K562 (cell line): ENCODE data around the gene CD72. TPM values are rescaled to one million over a fixed set of nuclear protein-coding genes. Genes with fewer than 3 reads are reported as not detected.
A peak's percentile ranks its signal among the peaks of the same experiment; 100 is the strongest.

Experiments used
- ARNT ChIP-seq, 2 experiments: fragments of 450-650 bp; IDR thresholded peaks; 2 replicates each; pipeline ENCODE4 v1.6.1; 2016; ENCODE audit warnings: mild to moderate bottlenecking in 1 of 2
- BDP1 ChIP-seq: IDR thresholded peaks from 3 replicates; pipeline ENCODE4 v1.6.1; 2011; ENCODE audit not compliant: insufficient read length, insufficient read depth
- CREM ChIP-seq: IDR thresholded peaks from 2 replicates; pipeline ENCODE4 v1.6.1; 2014; ENCODE audit warnings: antibody characterized with exemption, low read depth
- HDAC1 ChIP-seq, 2 experiments: fragments of 450-650 bp; IDR thresholded peaks; 2 replicates each; pipeline ENCODE4 v1.6.1; 2016 to 2017; ENCODE audit warnings: inconsistent platforms in 1 of 2, mild to moderate bottlenecking in 1 of 2, moderate library complexity in 1 of 2
- HMGN3 ChIP-seq: IDR thresholded peaks from 2 replicates; pipeline ENCODE4 v1.6.1; 2011; ENCODE audit warnings: borderline replicate concordance, low read depth, mild to moderate bottlenecking, mixed read lengths, low read length; ENCODE audit not compliant: insufficient read length; ENCODE audit errors: extremely low read depth
- KAT8 ChIP-seq: fragments of 450-650 bp; IDR thresholded peaks from 2 replicates; pipeline ENCODE4 v1.6.1; 2016; ENCODE audit warnings: low read depth, mild to moderate bottlenecking
- KLF16 ChIP-seq: IDR thresholded peaks from 2 replicates; pipeline ENCODE4 v1.6.1; 2016; ENCODE audit warnings: antibody characterized with exemption
- LARP7 ChIP-seq: fragments of 450-650 bp; IDR thresholded peaks from 2 replicates; pipeline ENCODE4 v1.6.1; 2016
- LCOR ChIP-seq: sonication (generic); formaldehyde crosslinking; IDR thresholded peaks from 2 replicates; pipeline ENCODE4 v1.8.0; 2022; ENCODE audit warnings: mild to moderate bottlenecking, missing genetic modification reagents
- MCM7 ChIP-seq, 2 experiments: fragments of 450-650 bp; IDR thresholded peaks; 2 replicates each; pipeline ENCODE4 v1.6.1; 2016 to 2018
- MIER1 ChIP-seq: fragments of 450-650 bp; IDR thresholded peaks from 2 replicates; pipeline ENCODE4 v1.6.1; 2016; ENCODE audit warnings: antibody characterized with exemption, mild to moderate bottlenecking, low read depth
- NRF1 ChIP-seq, 2 experiments: fragments of 450-650 bp; IDR thresholded peaks in 1 of 2; conservative IDR thresholded peaks in 1 of 2; 2 replicates each; pipeline ENCODE4 v1.6.1; 2014; ENCODE audit warnings: mild to moderate bottlenecking in 2 of 2
- POLR2H ChIP-seq: IDR thresholded peaks from 2 replicates; pipeline ENCODE4 v1.6.1; 2016; ENCODE audit warnings: missing genetic modification characterization, low read depth, mild to moderate bottlenecking, control low read depth, missing compliant biosample characterization, moderate library complexity
- PRPF4 ChIP-seq: fragments of 200-400 bp; formaldehyde crosslinking; IDR thresholded peaks from one replicate; pipeline ENCODE4 v1.6.1; 2017; ENCODE audit warnings: low read length, low read depth, mild to moderate bottlenecking; ENCODE audit not compliant: insufficient read depth, poor library complexity, severe bottlenecking
- PTRF ChIP-seq: fragments of 450-650 bp; IDR thresholded peaks from 2 replicates; pipeline ENCODE4 v1.6.1; 2016; ENCODE audit warnings: mild to moderate bottlenecking, missing genetic modification characterization, missing compliant biosample characterization
- RBFOX2 ChIP-seq: fragments of 200-400 bp; formaldehyde crosslinking; IDR thresholded peaks from 2 replicates; pipeline ENCODE4 v1.6.1; 2017; ENCODE audit warnings: low read depth, mild to moderate bottlenecking, low read length, moderate library complexity
- RBM22 ChIP-seq: fragments of 200-400 bp; formaldehyde crosslinking; IDR thresholded peaks from 2 replicates; pipeline ENCODE4 v1.6.1; 2018; ENCODE audit warnings: low read length, low read depth; ENCODE audit not compliant: poor library complexity, severe bottlenecking
- ZNF12 ChIP-seq: sonication (generic); formaldehyde crosslinking; IDR thresholded peaks from 2 replicates; pipeline ENCODE4 v1.4.0; 2020; ENCODE audit warnings: mild to moderate bottlenecking, missing genetic modification reagents
- ZNF165 ChIP-seq: fragments of 250-450 bp; sonication (Bioruptor Pico); IDR thresholded peaks from 2 replicates; pipeline ENCODE4 v1.4.0; 2020; ENCODE audit warnings: borderline replicate concordance
- polyA plus RNA-seq, 8 experiments: library from polyadenylated mRNA; depleted of rRNA in 4 of 8; stranded (reverse) in 5 of 8; unstranded in 3 of 8; fragments of >200 nt; fragmentation: Nextera tagmentation in 2 of 8; fragmentation: Illumina TruSeq in 1 of 8; extraction: Ambion mirVana in 2 of 8; extraction: Trizol in 1 of 8; gene quantifications; 2 replicates each; pipeline versions ENCODE4 v1.2.1 to v1.2.3, GENCODE V29; 2011 to 2014; ENCODE audit warnings: inconsistent platforms in 1 of 8, missing spikeins in 1 of 8
- total RNA-seq, 7 experiments: library from RNA; depleted of rRNA in 6 of 7; stranded (reverse); fragments of >200 nt in 6 of 7; fragmentation: Illumina TruSeq in 2 of 7; extraction: Trizol in 2 of 7; gene quantifications; 2 replicates each; pipeline versions ENCODE4 v1.2.1 to v1.2.3, GENCODE V29; 2011 to 2021; ENCODE audit warnings: low replicate concordance in 1 of 7
- TF ChIP-seq, protein P1 (sequence below): sonication (generic); formaldehyde crosslinking; IDR thresholded peaks from 2 replicates; pipeline ENCODE4 v1.9.0; 2022; ENCODE audit warnings: mild to moderate bottlenecking, missing genetic modification reagents
- TF ChIP-seq, protein P2 (sequence below): fragments of 250-450 bp; sonication (Bioruptor Pico); IDR thresholded peaks from 2 replicates; pipeline ENCODE4 v1.4.0; 2020; ENCODE audit warnings: mild to moderate bottlenecking
- TF ChIP-seq, protein P3 (sequence below), 2 experiments: fragments of 150-350 bp in 1 of 2; IDR thresholded peaks; 2 replicates each; pipeline ENCODE4 v1.6.1; 2012 to 2016; ENCODE audit warnings: low read depth in 2 of 2, low read length in 2 of 2, mild to moderate bottlenecking in 1 of 2, moderate library complexity in 1 of 2
- TF ChIP-seq, protein P4 (sequence below): fragments of 200-800 bp; sonication (Bioruptor generic); IDR thresholded peaks from 2 replicates; pipeline ENCODE4 v1.6.1; 2017; ENCODE audit warnings: missing genetic modification characterization, missing compliant biosample characterization

CD72 gene
- total and polyA plus RNA-seq, 9 of the 15 experiments (the other 6 are each of a cell fraction or from before 2014, with no cell fraction given): 0.11 to 0.78 (median 0.27) TPM; not detected in 1

DNA sequence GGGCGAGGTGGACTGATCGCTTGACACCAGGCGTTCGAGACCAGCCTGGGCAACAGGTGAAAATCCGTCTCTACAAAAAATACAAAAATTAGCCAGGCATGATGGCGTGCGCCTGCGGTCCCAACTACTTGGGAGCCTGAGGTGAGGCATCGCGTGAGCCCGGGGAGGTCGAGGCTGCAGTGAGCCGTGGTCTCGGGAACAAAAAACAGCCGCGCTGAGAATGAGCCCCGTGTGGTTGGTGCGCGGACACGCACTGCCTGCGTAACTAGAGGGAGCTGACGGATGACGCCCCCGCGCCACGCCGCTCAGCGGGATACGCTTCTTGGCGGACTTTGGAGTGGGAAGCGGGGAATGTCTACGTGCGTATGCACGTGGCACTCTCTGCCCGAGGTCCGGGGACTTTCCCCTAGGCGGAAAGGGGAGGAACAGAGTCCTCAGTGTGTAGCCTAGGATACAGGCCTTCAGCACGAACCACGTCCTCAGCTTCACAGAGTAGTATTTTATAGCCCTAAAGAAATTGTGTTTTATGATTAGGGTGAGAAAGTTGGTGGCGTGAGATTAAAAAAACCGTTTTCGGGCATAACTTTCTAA is 39.4 kb upstream of the CD72 start, which contains the start of gene RMRP (continued):
- TF ChIP-seq HDAC1 (IDR thresholded peaks at IDR 0.05) (peak in 1 of 2 experiments; percentile 89; a peak in 2 of 4 replicates), POLR2H (tag) (peak; percentile 99), NRF1 (conservative IDR thresholded peaks at IDR 0.05 in 1 of 2, IDR thresholded peaks at IDR 0.05 in 1 of 2) (no peak), HMGN3 (peak; percentile 57), LARP7 (no peak), PRPF4 (no peak), PTRF (tag) (no peak), BDP1 (peak; percentile 63), LCOR (peak; percentile 61; the same call in 1 of the 2 replicates), CREM (peak; percentile 94), ZNF12 (CRISPR knock-in tag) (0 out of 2 replicates have a peak, but pooled peaks have one; percentile 26), ARNT (IDR thresholded peaks at IDR 0.05) (peak; percentile 46 to 71; a peak in 1 of 4 replicates), MIER1 (no peak), RBM22 (no peak), KLF16 (no peak; the same call in 1 of the 2 replicates), RBFOX2 (peak; percentile 73), MCM7 (IDR thresholded peaks at IDR 0.05) (no peak), ZNF165 (CRISPR knock-in tag) (no peak), KAT8 (no peak)
- TF ChIP-seq, protein P1, sequence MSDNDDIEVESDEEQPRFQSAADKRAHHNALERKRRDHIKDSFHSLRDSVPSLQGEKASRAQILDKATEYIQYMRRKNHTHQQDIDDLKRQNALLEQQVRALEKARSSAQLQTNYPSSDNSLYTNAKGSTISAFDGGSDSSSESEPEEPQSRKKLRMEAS (CRISPR knock-in tag): peak; percentile 98
- TF ChIP-seq, protein P2, sequence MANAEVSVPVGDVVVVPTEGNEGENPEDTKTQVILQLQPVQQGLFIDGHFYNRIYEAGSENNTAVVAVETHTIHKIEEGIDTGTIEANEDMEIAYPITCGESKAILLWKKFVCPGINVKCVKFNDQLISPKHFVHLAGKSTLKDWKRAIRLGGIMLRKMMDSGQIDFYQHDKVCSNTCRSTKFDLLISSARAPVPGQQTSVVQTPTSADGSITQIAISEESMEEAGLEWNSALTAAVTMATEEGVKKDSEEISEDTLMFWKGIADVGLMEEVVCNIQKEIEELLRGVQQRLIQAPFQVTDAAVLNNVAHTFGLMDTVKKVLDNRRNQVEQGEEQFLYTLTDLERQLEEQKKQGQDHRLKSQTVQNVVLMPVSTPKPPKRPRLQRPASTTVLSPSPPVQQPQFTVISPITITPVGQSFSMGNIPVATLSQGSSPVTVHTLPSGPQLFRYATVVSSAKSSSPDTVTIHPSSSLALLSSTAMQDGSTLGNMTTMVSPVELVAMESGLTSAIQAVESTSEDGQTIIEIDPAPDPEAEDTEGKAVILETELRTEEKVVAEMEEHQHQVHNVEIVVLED (CRISPR knock-in tag): peak; percentile 93
- TF ChIP-seq, protein P3, sequence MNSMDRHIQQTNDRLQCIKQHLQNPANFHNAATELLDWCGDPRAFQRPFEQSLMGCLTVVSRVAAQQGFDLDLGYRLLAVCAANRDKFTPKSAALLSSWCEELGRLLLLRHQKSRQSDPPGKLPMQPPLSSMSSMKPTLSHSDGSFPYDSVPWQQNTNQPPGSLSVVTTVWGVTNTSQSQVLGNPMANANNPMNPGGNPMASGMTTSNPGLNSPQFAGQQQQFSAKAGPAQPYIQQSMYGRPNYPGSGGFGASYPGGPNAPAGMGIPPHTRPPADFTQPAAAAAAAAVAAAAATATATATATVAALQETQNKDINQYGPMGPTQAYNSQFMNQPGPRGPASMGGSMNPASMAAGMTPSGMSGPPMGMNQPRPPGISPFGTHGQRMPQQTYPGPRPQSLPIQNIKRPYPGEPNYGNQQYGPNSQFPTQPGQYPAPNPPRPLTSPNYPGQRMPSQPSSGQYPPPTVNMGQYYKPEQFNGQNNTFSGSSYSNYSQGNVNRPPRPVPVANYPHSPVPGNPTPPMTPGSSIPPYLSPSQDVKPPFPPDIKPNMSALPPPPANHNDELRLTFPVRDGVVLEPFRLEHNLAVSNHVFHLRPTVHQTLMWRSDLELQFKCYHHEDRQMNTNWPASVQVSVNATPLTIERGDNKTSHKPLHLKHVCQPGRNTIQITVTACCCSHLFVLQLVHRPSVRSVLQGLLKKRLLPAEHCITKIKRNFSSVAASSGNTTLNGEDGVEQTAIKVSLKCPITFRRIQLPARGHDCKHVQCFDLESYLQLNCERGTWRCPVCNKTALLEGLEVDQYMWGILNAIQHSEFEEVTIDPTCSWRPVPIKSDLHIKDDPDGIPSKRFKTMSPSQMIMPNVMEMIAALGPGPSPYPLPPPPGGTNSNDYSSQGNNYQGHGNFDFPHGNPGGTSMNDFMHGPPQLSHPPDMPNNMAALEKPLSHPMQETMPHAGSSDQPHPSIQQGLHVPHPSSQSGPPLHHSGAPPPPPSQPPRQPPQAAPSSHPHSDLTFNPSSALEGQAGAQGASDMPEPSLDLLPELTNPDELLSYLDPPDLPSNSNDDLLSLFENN (IDR thresholded peaks at IDR 0.05; ENCODE audit: low read depth in 2 of 2, low read length in 2 of 2): no peak
- TF ChIP-seq, protein P4, sequence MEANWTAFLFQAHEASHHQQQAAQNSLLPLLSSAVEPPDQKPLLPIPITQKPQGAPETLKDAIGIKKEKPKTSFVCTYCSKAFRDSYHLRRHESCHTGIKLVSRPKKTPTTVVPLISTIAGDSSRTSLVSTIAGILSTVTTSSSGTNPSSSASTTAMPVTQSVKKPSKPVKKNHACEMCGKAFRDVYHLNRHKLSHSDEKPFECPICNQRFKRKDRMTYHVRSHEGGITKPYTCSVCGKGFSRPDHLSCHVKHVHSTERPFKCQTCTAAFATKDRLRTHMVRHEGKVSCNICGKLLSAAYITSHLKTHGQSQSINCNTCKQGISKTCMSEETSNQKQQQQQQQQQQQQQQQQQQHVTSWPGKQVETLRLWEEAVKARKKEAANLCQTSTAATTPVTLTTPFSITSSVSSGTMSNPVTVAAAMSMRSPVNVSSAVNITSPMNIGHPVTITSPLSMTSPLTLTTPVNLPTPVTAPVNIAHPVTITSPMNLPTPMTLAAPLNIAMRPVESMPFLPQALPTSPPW (CRISPR knock-in tag): peak; percentile 58
